Smooth muscle cell (in vitro differentiated cells): ENCODE results near the gene EPHB2. TPM values are rescaled to one million over a fixed set of nuclear protein-coding genes. Genes with fewer than 3 reads are reported as not detected.

Experiments used
- DNase-seq: peaks from one replicate; lab custom pipeline; 2025; ENCODE audit not compliant: unreplicated experiment; lab: John Stamatoyannopoulos, UW
- H2AFZ ChIP-seq: fragments of 200-600 bp; sonication (generic); 2 replicates; pipeline ENCODE4 v1.6.0; 2016; ENCODE audit warnings: antibody characterized with exemption, low read depth, mild to moderate bottlenecking
- H3F3A ChIP-seq: fragments of 200-600 bp; sonication (generic); 2 replicates; pipeline ENCODE4 v1.6.0; 2017; ENCODE audit warnings: antibody characterized with exemption, low read depth
- H3K27ac ChIP-seq: fragments of 200-600 bp; sonication (generic); 2 replicates; pipeline ENCODE4 v1.5.1; 2016; ENCODE audit warnings: low read depth, mild to moderate bottlenecking
- H3K27me3 ChIP-seq: fragments of 200-600 bp; sonication (generic); 2 replicates; pipeline ENCODE4 v1.6.1; 2016; ENCODE audit warnings: low read depth, mild to moderate bottlenecking
- H3K36me3 ChIP-seq: fragments of 200-600 bp; sonication (generic); 2 replicates; pipeline ENCODE4 v1.5.1; 2016; ENCODE audit warnings: low read depth
- H3K4me1 ChIP-seq: fragments of 200-600 bp; sonication (generic); 2 replicates; pipeline ENCODE4 v1.5.1; 2016; ENCODE audit warnings: low read depth
- H3K4me2 ChIP-seq: fragments of 200-600 bp; sonication (generic); 2 replicates; pipeline ENCODE4 v1.6.0; 2016; ENCODE audit warnings: mild to moderate bottlenecking
- H3K4me3 ChIP-seq: fragments of 200-600 bp; sonication (generic); 2 replicates; pipeline ENCODE4 v1.5.1; 2016; ENCODE audit warnings: mild to moderate bottlenecking
- H3K79me2 ChIP-seq: fragments of 200-600 bp; sonication (generic); 2 replicates; pipeline ENCODE4 v1.6.0; 2016; ENCODE audit warnings: low read depth, mild to moderate bottlenecking
- H3K9ac ChIP-seq: fragments of 200-600 bp; sonication (generic); 2 replicates; pipeline ENCODE4 v1.6.0; 2016; ENCODE audit warnings: low read depth
- H3K9me3 ChIP-seq: fragments of 200-600 bp; sonication (generic); replicated peaks from 2 replicates; pipeline ENCODE4 v1.5.1; 2016; ENCODE audit warnings: low read depth
- H4K20me1 ChIP-seq: fragments of 200-600 bp; sonication (generic); 2 replicates; pipeline ENCODE4 v1.6.0; 2016; ENCODE audit warnings: low read depth
- WGBS: methylation state at CpG from one replicate; pipeline ENCODE4 v1.1.7; 2016; ENCODE audit warnings: low lambda C conversion rate; 5-methylcytosine and 5-hydroxymethylcytosine counted together
- polyA plus RNA-seq: library from polyadenylated mRNA; unstranded; fragments of >200 nt; fragmentation: Nextera tagmentation; extraction: Ambion mirVana; gene quantifications from 2 replicates; pipeline ENCODE4 v1.2.1, GENCODE V29; 2016
- total RNA-seq: library from RNA; depleted of rRNA; stranded (reverse); fragments of >200 nt; gene quantifications from 2 replicates; pipeline ENCODE4 v1.2.3, GENCODE V29; 2014
- TF ChIP-seq, protein P1 (sequence below): fragments of 200-600 bp; sonication (generic); IDR thresholded peaks from 2 replicates; pipeline ENCODE4 v1.5.1; 2017; ENCODE audit warnings: borderline replicate concordance, mild to moderate bottlenecking, antibody characterized with exemption; ENCODE audit not compliant: insufficient read depth, poor library complexity, severe bottlenecking

The EPHB2 gene
- total and polyA plus RNA-seq, 2 experiments from 2014 or later, result 1.1 to 6.7 TPM

- DNase-seq, result no peak
- Histone ChIP-seq H2AFZ (no peak overlapping the region), H3K4me3 (no peak overlapping the region), H3K79me2 (no peaks in the 10 kb centered on the region), H3K4me2 (peak overlapping the region; percentile 45), H3K27me3 (peaks cover 20% of the 10 kb centered on the region), H3K4me1 (peaks cover 13% of the 10 kb centered on the region), H3F3A (no peaks in the 10 kb centered on the region), H3K36me3 (no peaks in the 10 kb centered on the region), H3K9me3 (no peaks in the 10 kb centered on the region), H3K9ac (no peak overlapping the region), H3K27ac (no peak overlapping the region), H4K20me1 (no peaks in the 10 kb centered on the region)
- 49% methylated on average over 24 of the region's 24 CpGs for WGBS
- TF ChIP-seq, protein P1, sequence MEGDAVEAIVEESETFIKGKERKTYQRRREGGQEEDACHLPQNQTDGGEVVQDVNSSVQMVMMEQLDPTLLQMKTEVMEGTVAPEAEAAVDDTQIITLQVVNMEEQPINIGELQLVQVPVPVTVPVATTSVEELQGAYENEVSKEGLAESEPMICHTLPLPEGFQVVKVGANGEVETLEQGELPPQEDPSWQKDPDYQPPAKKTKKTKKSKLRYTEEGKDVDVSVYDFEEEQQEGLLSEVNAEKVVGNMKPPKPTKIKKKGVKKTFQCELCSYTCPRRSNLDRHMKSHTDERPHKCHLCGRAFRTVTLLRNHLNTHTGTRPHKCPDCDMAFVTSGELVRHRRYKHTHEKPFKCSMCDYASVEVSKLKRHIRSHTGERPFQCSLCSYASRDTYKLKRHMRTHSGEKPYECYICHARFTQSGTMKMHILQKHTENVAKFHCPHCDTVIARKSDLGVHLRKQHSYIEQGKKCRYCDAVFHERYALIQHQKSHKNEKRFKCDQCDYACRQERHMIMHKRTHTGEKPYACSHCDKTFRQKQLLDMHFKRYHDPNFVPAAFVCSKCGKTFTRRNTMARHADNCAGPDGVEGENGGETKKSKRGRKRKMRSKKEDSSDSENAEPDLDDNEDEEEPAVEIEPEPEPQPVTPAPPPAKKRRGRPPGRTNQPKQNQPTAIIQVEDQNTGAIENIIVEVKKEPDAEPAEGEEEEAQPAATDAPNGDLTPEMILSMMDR, result no peak
Observed at GRCh38 chr1:22835636-22836319, 125.1 kb downstream of the EPHB2 start.

DNA sequence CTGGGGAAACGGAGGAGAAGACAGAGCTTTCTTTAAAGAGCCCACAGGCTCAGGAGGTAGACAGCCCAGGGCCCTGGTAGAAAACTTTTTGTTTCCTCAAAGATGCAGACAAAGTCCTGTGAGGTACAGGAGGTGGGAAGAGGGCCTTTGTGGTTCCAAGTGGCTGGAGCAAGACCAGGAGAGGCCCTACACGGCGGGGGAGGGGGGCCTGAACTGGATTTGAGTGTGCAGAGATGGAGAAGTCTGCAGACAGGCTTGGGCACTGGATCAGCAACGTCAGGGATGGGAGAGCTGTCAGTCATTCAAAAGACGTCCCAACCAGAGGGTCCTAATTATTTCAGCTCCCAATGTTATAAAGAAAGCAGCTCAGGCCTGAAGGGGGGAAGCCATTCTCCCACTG is 126.2 kb downstream of the EPHB2 start:
- no peak overlapping the region for H3K27ac ChIP-seq
- TF ChIP-seq, protein P1, result no peak
- no peaks in the 10 kb centered on the region for H3K36me3 ChIP-seq
- H2AFZ ChIP-seq, result no peak overlapping the region
- no peaks in the 10 kb centered on the region for H3K9me3 ChIP-seq
- no peaks in the 10 kb centered on the region for H4K20me1 ChIP-seq
- no peaks in the 10 kb centered on the region for H3K79me2 ChIP-seq
- 88% methylated on average over 5 of the region's 5 CpGs for whole genome bisulfite sequencing
- H3K27me3 ChIP-seq, result peaks cover 30% of the 10 kb centered on the region
- no peak overlapping the region for H3K9ac ChIP-seq
- no peaks in the 10 kb centered on the region for H3F3A ChIP-seq
- no peak overlapping the region for H3K4me2 ChIP-seq
- DNase-seq, result no peak
- peaks cover 13% of the 10 kb centered on the region for H3K4me1 ChIP-seq
- no peak overlapping the region for H3K4me3 ChIP-seq

- H3K4me3 ChIP-seq, result no peak overlapping the region
- no peak overlapping the region for H3K9ac ChIP-seq
- H3K4me2 ChIP-seq, result no peak overlapping the region
- H3K79me2 ChIP-seq, result no peaks in the 10 kb centered on the region
- H3K36me3 ChIP-seq, result no peaks in the 10 kb centered on the region
- H3K9me3 ChIP-seq, result no peaks in the 10 kb centered on the region
- DNase-seq, result no peak
- peaks cover 13% of the 10 kb centered on the region for H3K4me1 ChIP-seq
- 86% methylated on average over 3 of the region's 3 CpGs for WGBS
- no peaks in the 10 kb centered on the region for H4K20me1 ChIP-seq
- no peak overlapping the region for H3K27ac ChIP-seq
- no peak overlapping the region for H2AFZ ChIP-seq
- H3F3A ChIP-seq, result no peaks in the 10 kb centered on the region
- TF ChIP-seq, protein P1, result no peak
- H3K27me3 ChIP-seq, result peaks cover 35% of the 10 kb centered on the region
Observed at GRCh38 chr1:22837332-22837731, 126.7 kb downstream of the EPHB2 start.

DNA sequence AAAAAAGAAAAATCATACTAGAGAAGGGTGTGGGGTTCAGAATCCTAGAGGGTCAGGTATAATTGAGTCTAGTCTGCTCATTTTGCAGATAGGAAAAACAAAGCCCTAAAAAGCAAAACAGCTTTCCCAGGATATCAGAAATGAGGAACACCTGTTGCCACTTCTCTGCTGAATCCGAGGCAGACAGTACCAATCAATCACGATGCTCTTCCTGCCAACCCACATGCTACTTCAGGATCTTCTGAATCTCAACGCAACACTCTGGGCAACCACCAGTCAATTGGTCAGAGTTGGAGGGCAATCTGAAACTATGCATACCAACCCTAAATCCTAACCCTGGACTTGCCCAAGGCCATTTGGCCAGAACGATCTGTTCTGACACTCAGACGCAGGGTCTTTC is 128.3 kb downstream of the EPHB2 start:
- Histone ChIP-seq H3K4me2 (no peak overlapping the region), H4K20me1 (no peaks in the 10 kb centered on the region), H3K4me1 (peaks cover 13% of the 10 kb centered on the region), H3K36me3 (no peaks in the 10 kb centered on the region), H2AFZ (no peak overlapping the region), H3K9ac (no peak overlapping the region), H3K4me3 (no peak overlapping the region), H3K79me2 (no peaks in the 10 kb centered on the region), H3K9me3 (no peaks in the 10 kb centered on the region), H3K27me3 (peaks cover 52% of the 10 kb centered on the region), H3K27ac (no peak overlapping the region), H3F3A (no peaks in the 10 kb centered on the region)
- 88% methylated on average over 5 of the region's 5 CpGs for WGBS
- DNase-seq, result no peak
- TF ChIP-seq, protein P1, result no peak
